ENCODE results near the gene ZNF581.
A peak's percentile ranks its signal among the peaks of the same experiment; 100 is the strongest.

The ZNF581 gene

GRCh38 chr19:55599842-55600661, 43.4 kb upstream of the ZNF581 start, which contains the start of gene ZNF524 (continued):
- TF ChIP-seq KLF17 (tag by site-specific recombination; IDR thresholded peaks at IDR 0.05) (peak; percentile 71), ZNF561 (tag by site-specific recombination; IDR thresholded peaks at IDR 0.05; ENCODE audit: borderline replicate concordance) (peak; percentile 66), ZNF335 (tag by site-specific recombination; conservative IDR thresholded peaks at IDR 0.05) (peak; percentile 97), ZNF10 (tag by site-specific recombination; IDR thresholded peaks at IDR 0.05) (no peak; the same call in 1 of the 2 replicates), ZNF2 (tag by site-specific recombination; IDR thresholded peaks at IDR 0.05) (peak; percentile 68; the same call in 1 of the 2 replicates), ZNF513 (tag by site-specific recombination; IDR thresholded peaks at IDR 0.05) (peak; percentile 35; the same call in 1 of the 2 replicates), ZNF112 (tag by site-specific recombination; IDR thresholded peaks at IDR 0.05) (no peak), WT1 (tag by site-specific recombination; IDR thresholded peaks at IDR 0.05) (peak; percentile 43; the same call in 1 of the 2 replicates), ZEB2 (tag by site-specific recombination; IDR thresholded peaks at IDR 0.05) (peak; percentile 26; the same call in 1 of the 2 replicates), ZNF391 (tag by site-specific recombination; IDR thresholded peaks at IDR 0.05; ENCODE audit: borderline replicate concordance, low read depth) (peak; percentile 48; the same call in 1 of the 2 replicates), ZNF510 (tag by site-specific recombination; IDR thresholded peaks at IDR 0.05; ENCODE audit: insufficient replicate concordance) (no peak), ZNF580 (tag by site-specific recombination; IDR thresholded peaks at IDR 0.05) (peak; percentile 82), ZNF394 (tag by site-specific recombination; IDR thresholded peaks at IDR 0.05; ENCODE audit: borderline replicate concordance) (peak; percentile 9), SETDB1 (IDR thresholded peaks at IDR 0.05; ENCODE audit: insufficient read length, low read length) (no peak), ZBTB20 (tag by site-specific recombination; IDR thresholded peaks at IDR 0.05) (peak; percentile 70), KLF10 (tag by site-specific recombination; IDR thresholded peaks at IDR 0.05) (peak; percentile 65), ZNF214 (tag by site-specific recombination; IDR thresholded peaks at IDR 0.05; ENCODE audit: borderline replicate concordance) (no peak), ZNF837 (tag by site-specific recombination; IDR thresholded peaks at IDR 0.05) (no peak), ZNF76 (tag by site-specific recombination; IDR thresholded peaks at IDR 0.05; ENCODE audit: borderline replicate concordance, low read depth) (peak; percentile 82), ZNF473 (tag by site-specific recombination; IDR thresholded peaks at IDR 0.05) (no peak), HIC1 (tag by site-specific recombination; IDR thresholded peaks at IDR 0.05) (no peak), ZBTB21 (tag by site-specific recombination; IDR thresholded peaks at IDR 0.05) (no peak), ZBTB48 (tag by site-specific recombination; IDR thresholded peaks at IDR 0.05) (no peak), ZNF571 (tag by site-specific recombination; IDR thresholded peaks at IDR 0.05) (no peak), ZNF623 (tag by site-specific recombination; IDR thresholded peaks at IDR 0.05) (0 out of 2 replicates have a peak, but pooled peaks have one; percentile 7), KLF1 (tag by site-specific recombination; IDR thresholded peaks at IDR 0.05) (peak; percentile 90)
- TF ChIP-seq, protein P1, sequence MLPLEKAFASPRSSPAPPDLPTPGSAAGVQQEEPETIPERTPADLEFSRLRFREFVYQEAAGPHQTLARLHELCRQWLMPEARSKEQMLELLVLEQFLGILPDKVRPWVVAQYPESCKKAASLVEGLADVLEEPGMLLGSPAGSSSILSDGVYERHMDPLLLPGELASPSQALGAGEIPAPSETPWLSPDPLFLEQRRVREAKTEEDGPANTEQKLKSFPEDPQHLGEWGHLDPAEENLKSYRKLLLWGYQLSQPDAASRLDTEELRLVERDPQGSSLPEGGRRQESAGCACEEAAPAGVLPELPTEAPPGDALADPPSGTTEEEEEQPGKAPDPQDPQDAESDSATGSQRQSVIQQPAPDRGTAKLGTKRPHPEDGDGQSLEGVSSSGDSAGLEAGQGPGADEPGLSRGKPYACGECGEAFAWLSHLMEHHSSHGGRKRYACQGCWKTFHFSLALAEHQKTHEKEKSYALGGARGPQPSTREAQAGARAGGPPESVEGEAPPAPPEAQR (tag by site-specific recombination; IDR thresholded peaks at IDR 0.05) = 0 out of 2 replicates have a peak, but pooled peaks have one; percentile 65
- TF ChIP-seq, protein P2, sequence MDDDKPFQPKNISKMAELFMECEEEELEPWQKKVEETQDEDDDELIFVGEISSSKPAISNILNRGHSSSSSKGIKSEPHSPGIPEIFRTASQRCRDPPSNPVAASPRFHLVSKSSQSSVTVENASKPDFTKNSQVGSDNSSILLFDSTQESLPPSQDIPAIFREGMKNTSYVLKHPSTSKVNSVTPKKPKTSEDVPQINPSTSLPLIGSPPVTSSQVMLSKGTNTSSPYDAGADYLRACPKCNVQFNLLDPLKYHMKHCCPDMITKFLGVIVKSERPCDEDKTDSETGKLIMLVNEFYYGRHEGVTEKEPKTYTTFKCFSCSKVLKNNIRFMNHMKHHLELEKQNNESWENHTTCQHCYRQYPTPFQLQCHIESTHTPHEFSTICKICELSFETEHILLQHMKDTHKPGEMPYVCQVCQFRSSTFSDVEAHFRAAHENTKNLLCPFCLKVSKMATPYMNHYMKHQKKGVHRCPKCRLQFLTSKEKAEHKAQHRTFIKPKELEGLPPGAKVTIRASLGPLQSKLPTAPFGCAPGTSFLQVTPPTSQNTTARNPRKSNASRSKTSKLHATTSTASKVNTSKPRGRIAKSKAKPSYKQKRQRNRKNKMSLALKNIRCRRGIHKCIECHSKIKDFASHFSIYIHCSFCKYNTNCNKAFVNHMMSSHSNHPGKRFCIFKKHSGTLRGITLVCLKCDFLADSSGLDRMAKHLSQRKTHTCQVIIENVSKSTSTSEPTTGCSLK (tag by site-specific recombination; IDR thresholded peaks at IDR 0.05) = no peak
- TF ChIP-seq, protein P3, sequence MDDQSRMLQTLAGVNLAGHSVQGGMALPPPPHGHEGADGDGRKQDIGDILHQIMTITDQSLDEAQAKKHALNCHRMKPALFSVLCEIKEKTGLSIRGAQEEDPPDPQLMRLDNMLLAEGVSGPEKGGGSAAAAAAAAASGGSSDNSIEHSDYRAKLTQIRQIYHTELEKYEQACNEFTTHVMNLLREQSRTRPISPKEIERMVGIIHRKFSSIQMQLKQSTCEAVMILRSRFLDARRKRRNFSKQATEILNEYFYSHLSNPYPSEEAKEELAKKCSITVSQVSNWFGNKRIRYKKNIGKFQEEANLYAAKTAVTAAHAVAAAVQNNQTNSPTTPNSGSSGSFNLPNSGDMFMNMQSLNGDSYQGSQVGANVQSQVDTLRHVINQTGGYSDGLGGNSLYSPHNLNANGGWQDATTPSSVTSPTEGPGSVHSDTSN (CRISPR knock-in tag; IDR thresholded peaks at IDR 0.05) = peak; percentile 72; the same call in 1 of the 2 replicates
